Hepatocyte (in vitro differentiated cells): ENCODE data around the gene RAI1. TPM values are rescaled to one million over a fixed set of nuclear protein-coding genes. Genes with fewer than 3 reads are reported as not detected.
A peak's percentile ranks its signal among the peaks of the same experiment; 100 is the strongest.

Experiments used
- DNase-seq: peaks from one replicate; pipeline ENCODE4 v3.0.0-alpha.2; 2016; ENCODE audit warnings: low spot score
- H2AFZ ChIP-seq: fragments of 200-600 bp; sonication (generic); 2 replicates; pipeline ENCODE4 v1.6.0; 2016; ENCODE audit warnings: antibody characterized with exemption, mild to moderate bottlenecking
- H3K27ac ChIP-seq: fragments of 200-600 bp; sonication (generic); 2 replicates; pipeline ENCODE4 v1.5.1; 2016; ENCODE audit warnings: mild to moderate bottlenecking
- H3K27me3 ChIP-seq: fragments of 200-600 bp; sonication (generic); 2 replicates; pipeline ENCODE4 v1.6.1; 2016
- H3K36me3 ChIP-seq: fragments of 200-600 bp; sonication (generic); replicated peaks from 2 replicates; pipeline ENCODE4 v1.5.1; 2016; ENCODE audit warnings: low read depth; ENCODE audit not compliant: insufficient read depth
- H3K4me1 ChIP-seq: fragments of 200-600 bp; sonication (generic); 2 replicates; pipeline ENCODE4 v1.5.1; 2016; ENCODE audit warnings: mild to moderate bottlenecking, moderate library complexity; ENCODE audit not compliant: insufficient read depth
- H3K4me2 ChIP-seq: fragments of 200-600 bp; sonication (generic); 2 replicates; pipeline ENCODE4 v1.6.0; 2016
- H3K4me3 ChIP-seq: fragments of 200-600 bp; sonication (generic); 2 replicates; pipeline ENCODE4 v1.5.1; 2016; ENCODE audit warnings: mild to moderate bottlenecking
- H3K79me2 ChIP-seq: fragments of 200-600 bp; sonication (generic); 2 replicates; pipeline ENCODE4 v1.6.0; 2017; ENCODE audit warnings: mild to moderate bottlenecking
- H3K9me2 ChIP-seq: fragments of 200-600 bp; sonication (generic); replicated peaks from 2 replicates; pipeline ENCODE4 v1.6.0; 2017; ENCODE audit warnings: mild to moderate bottlenecking; ENCODE audit not compliant: insufficient read depth
- H3K9me3 ChIP-seq: fragments of 200-600 bp; sonication (generic); 2 replicates; pipeline ENCODE4 v1.5.1; 2016; ENCODE audit warnings: low read depth, mild to moderate bottlenecking
- H4K20me1 ChIP-seq: fragments of 200-600 bp; sonication (generic); 2 replicates; pipeline ENCODE4 v1.6.0; 2016; ENCODE audit warnings: mild to moderate bottlenecking; ENCODE audit not compliant: insufficient read depth, poor library complexity, severe bottlenecking
- EZH2 ChIP-seq: fragments of 200-600 bp; sonication (generic); IDR thresholded peaks from 2 replicates; pipeline ENCODE4 v1.6.1; 2016; ENCODE audit warnings: antibody characterized with exemption, mild to moderate bottlenecking, borderline replicate concordance
- EZH2phosphoT487 ChIP-seq: fragments of 200-600 bp; sonication (generic); IDR thresholded peaks from one replicate; pipeline ENCODE4 v1.6.1; 2018; ENCODE audit warnings: antibody characterized with exemption, mild to moderate bottlenecking, low read depth, moderate library complexity; ENCODE audit not compliant: unreplicated experiment, severe bottlenecking
- WGBS: methylation state at CpG from one replicate; pipeline ENCODE4 v1.1.6; 2016; ENCODE audit warnings: low lambda C conversion rate; ENCODE audit errors: missing lambda C conversion rate; 5-methylcytosine and 5-hydroxymethylcytosine counted together
- polyA plus RNA-seq: library from polyadenylated mRNA; unstranded; fragments of >200 nt; fragmentation: Nextera tagmentation; extraction: Ambion mirVana; gene quantifications from 2 replicates; pipeline ENCODE4 v1.2.1, GENCODE V29; 2016
- total RNA-seq: library from RNA; depleted of rRNA; stranded (reverse); fragments of >200 nt; gene quantifications from 2 replicates; pipeline ENCODE4 v1.2.3, GENCODE V29; 2014
- TF ChIP-seq, protein P1 (sequence below): fragments of 200-600 bp; sonication (generic); IDR thresholded peaks from 2 replicates; pipeline ENCODE4 v1.5.1; 2016; ENCODE audit warnings: antibody characterized with exemption, mild to moderate bottlenecking; ENCODE audit not compliant: poor library complexity

The RAI1 gene
- total and polyA plus RNA-seq, 2 experiments from 2014 or later = 20.2 to 23.8 TPM

GRCh38 chr17:17698869-17699351 is 17.7 kb downstream of the RAI1 start:
- Histone ChIP-seq H3K79me2 (peaks cover 97% of the 10 kb centered on the region), H3K9me2 (no peaks in the 10 kb centered on the region), H3K27me3 (no peaks in the 10 kb centered on the region), H3K4me1 (peaks cover 62% of the 10 kb centered on the region), H3K9me3 (no peaks in the 10 kb centered on the region), H2AFZ (no peak overlapping the region), H3K4me2 (peak overlapping the region; percentile 14), H4K20me1 (peaks cover 62% of the 10 kb centered on the region), H3K27ac (peak overlapping the region; percentile 100), H3K36me3 (no peaks in the 10 kb centered on the region), H3K4me3 (no peak overlapping the region)
- 55% methylated on average over 8 of the region's 8 CpGs for whole genome bisulfite sequencing
- TF ChIP-seq EZH2 (no peak), EZH2phosphoT487 (no peak)
- TF ChIP-seq, protein P1, sequence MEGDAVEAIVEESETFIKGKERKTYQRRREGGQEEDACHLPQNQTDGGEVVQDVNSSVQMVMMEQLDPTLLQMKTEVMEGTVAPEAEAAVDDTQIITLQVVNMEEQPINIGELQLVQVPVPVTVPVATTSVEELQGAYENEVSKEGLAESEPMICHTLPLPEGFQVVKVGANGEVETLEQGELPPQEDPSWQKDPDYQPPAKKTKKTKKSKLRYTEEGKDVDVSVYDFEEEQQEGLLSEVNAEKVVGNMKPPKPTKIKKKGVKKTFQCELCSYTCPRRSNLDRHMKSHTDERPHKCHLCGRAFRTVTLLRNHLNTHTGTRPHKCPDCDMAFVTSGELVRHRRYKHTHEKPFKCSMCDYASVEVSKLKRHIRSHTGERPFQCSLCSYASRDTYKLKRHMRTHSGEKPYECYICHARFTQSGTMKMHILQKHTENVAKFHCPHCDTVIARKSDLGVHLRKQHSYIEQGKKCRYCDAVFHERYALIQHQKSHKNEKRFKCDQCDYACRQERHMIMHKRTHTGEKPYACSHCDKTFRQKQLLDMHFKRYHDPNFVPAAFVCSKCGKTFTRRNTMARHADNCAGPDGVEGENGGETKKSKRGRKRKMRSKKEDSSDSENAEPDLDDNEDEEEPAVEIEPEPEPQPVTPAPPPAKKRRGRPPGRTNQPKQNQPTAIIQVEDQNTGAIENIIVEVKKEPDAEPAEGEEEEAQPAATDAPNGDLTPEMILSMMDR = no peak
- DNase-seq = no peak

- Histone ChIP-seq H3K36me3 (no peaks in the 10 kb centered on the region), H3K9me3 (no peaks in the 10 kb centered on the region), H3K9me2 (no peaks in the 10 kb centered on the region), H3K4me3 (no peak overlapping the region), H3K4me1 (peaks cover 58% of the 10 kb centered on the region), H2AFZ (no peak overlapping the region), H3K79me2 (peaks cover 98% of the 10 kb centered on the region), H3K4me2 (no peak overlapping the region), H4K20me1 (peaks cover 62% of the 10 kb centered on the region), H3K27me3 (no peaks in the 10 kb centered on the region), H3K27ac (peak overlapping the region; percentile 100)
- DNase-seq = no peak
- TF ChIP-seq EZH2phosphoT487 (no peak), EZH2 (no peak)
- TF ChIP-seq, protein P1 = no peak
- 78% methylated on average over 7 of the region's 7 CpGs for WGBS
Measured at GRCh38 chr17:17699491-17699890, 18.2 kb downstream of the RAI1 start.

DNA sequence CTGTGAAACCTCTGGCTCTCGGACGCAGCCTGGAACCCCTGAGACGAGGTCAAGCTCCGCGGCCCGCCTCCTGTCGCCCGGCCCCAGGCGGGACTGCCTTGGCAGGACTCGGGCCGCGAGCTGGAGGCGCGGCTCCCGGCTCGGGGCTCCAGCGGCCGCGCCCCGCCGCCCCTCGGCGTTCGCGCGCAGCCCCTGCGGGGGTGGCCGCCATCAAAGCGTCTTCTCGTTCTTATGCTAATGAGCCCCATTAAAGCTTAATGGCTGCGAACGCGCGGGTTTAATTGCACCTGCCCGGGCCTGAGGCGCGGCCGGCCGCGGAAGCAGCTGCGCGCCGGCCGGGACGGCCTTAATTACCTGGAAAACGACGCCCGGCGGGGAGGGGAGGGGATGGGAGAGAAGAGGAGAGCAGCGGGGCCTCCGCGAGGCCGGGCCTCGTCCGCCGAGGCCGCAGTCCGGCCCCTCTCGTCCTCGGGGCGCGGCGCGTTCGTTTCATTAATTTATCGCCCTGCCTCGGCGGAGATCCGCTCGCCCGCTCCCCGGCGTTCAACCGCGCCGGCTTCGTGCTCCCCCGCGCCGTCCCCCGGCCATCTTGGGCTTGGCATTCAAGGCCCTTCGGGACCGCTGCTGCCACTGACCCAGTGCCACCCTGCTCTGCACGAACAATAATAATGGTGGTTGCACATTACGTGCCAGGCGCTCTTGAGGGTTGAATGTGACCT is 19.2 kb downstream of the RAI1 start:
- Histone ChIP-seq H3K27me3 (no peaks in the 10 kb centered on the region), H2AFZ (no peak overlapping the region), H3K36me3 (no peaks in the 10 kb centered on the region), H3K4me1 (peaks cover 53% of the 10 kb centered on the region), H3K27ac (peak overlapping the region; percentile 100), H4K20me1 (peaks cover 62% of the 10 kb centered on the region), H3K9me3 (no peaks in the 10 kb centered on the region), H3K79me2 (peaks cover 100% of the 10 kb centered on the region), H3K4me2 (peak overlapping the region; percentile 78), H3K4me3 (no peak overlapping the region), H3K9me2 (no peaks in the 10 kb centered on the region)
- DNase-seq = no peak
- 23% methylated on average over 50 of the region's 86 CpGs for WGBS
- no peak for TF ChIP-seq EZH2
- no peak for TF ChIP-seq EZH2phosphoT487
- TF ChIP-seq, protein P1 = no peak
